HEK293 (cell line): ENCODE results near the gene CLCF1.

Source experiments
- FEZF1 ChIP-seq: fragments of 450-650 bp; formaldehyde crosslinking; IDR thresholded peaks from 2 replicates; pipeline ENCODE4 v1.5.1; 2016; ENCODE audit warnings: missing biosample characterization, missing genetic modification characterization
- GLI2 ChIP-seq: fragments of 450-650 bp; formaldehyde crosslinking; IDR thresholded peaks from 2 replicates; pipeline ENCODE4; 2017; ENCODE audit warnings: missing biosample characterization, missing genetic modification characterization, low read depth, borderline replicate concordance
- GLI4 ChIP-seq: fragments of 450-650 bp; formaldehyde crosslinking; IDR thresholded peaks from 2 replicates; pipeline ENCODE4 v1.5.1; 2016; ENCODE audit warnings: missing biosample characterization, missing genetic modification characterization
- GLIS2 ChIP-seq: fragments of 450-650 bp; formaldehyde crosslinking; IDR thresholded peaks from 2 replicates; pipeline ENCODE4 v1.5.1; 2016; ENCODE audit warnings: missing biosample characterization, missing genetic modification characterization
- KLF8 ChIP-seq: fragments of 450-650 bp; formaldehyde crosslinking; IDR thresholded peaks from 2 replicates; pipeline ENCODE4 v1.5.1; 2016; ENCODE audit warnings: missing biosample characterization, missing genetic modification characterization
- REPIN1 ChIP-seq: fragments of 450-650 bp; formaldehyde crosslinking; IDR thresholded peaks from 2 replicates; pipeline ENCODE4 v1.5.1; 2017; ENCODE audit warnings: missing biosample characterization, missing genetic modification characterization, low read depth
- SALL2 ChIP-seq: fragments of 450-650 bp; formaldehyde crosslinking; IDR thresholded peaks from 2 replicates; pipeline ENCODE4 v1.5.0; 2017; ENCODE audit warnings: missing biosample characterization, mild to moderate bottlenecking, missing genetic modification characterization, borderline replicate concordance
- SP7 ChIP-seq: fragments of 450-650 bp; formaldehyde crosslinking; IDR thresholded peaks from 2 replicates; pipeline ENCODE4 v1.5.1; 2016; ENCODE audit warnings: missing biosample characterization, missing genetic modification characterization
- TCF7L2 ChIP-seq: IDR thresholded peaks from 2 replicates; pipeline ENCODE4 v1.6.1; 2011; ENCODE audit warnings: low read depth, mild to moderate bottlenecking, inconsistent platforms, low read length, moderate library complexity, borderline replicate concordance
- TRIM28 ChIP-seq: IDR thresholded peaks from 2 replicates; pipeline ENCODE4 v1.6.1; 2011; ENCODE audit warnings: low read length, control low read depth, borderline replicate concordance
- ZBTB21 ChIP-seq: fragments of 450-650 bp; formaldehyde crosslinking; IDR thresholded peaks from 2 replicates; pipeline ENCODE4 v1.5.1; 2017; ENCODE audit warnings: missing biosample characterization, missing genetic modification characterization
- ZBTB7A ChIP-seq: fragments of 450-650 bp; formaldehyde crosslinking; IDR thresholded peaks from 2 replicates; pipeline ENCODE4 v1.5.1; 2016; ENCODE audit warnings: low read depth, missing biosample characterization, missing genetic modification characterization
- ZNF132 ChIP-seq: fragments of 450-650 bp; formaldehyde crosslinking; IDR thresholded peaks from 2 replicates; pipeline ENCODE4 v1.5.1; 2017; ENCODE audit warnings: missing biosample characterization, missing genetic modification characterization, borderline replicate concordance
- ZNF184 ChIP-seq: fragments of 450-650 bp; IDR thresholded peaks from 2 replicates; pipeline ENCODE4 v1.5.1; 2018; ENCODE audit warnings: missing biosample characterization, mild to moderate bottlenecking, missing genetic modification characterization
- ZNF221 ChIP-seq: fragments of 450-650 bp; formaldehyde crosslinking; IDR thresholded peaks from 2 replicates; pipeline ENCODE4 v1.5.1; 2017; ENCODE audit warnings: missing biosample characterization, missing genetic modification characterization, borderline replicate concordance
- ZNF248 ChIP-seq: fragments of 450-650 bp; formaldehyde crosslinking; IDR thresholded peaks from 2 replicates; pipeline ENCODE4 v1.5.1; 2017; ENCODE audit warnings: missing biosample characterization, missing genetic modification characterization
- ZNF266 ChIP-seq: fragments of 450-650 bp; formaldehyde crosslinking; IDR thresholded peaks from 2 replicates; pipeline ENCODE4 v1.5.1; 2016; ENCODE audit warnings: missing biosample characterization, missing genetic modification characterization, low read depth
- ZNF302 ChIP-seq: fragments of 450-650 bp; formaldehyde crosslinking; IDR thresholded peaks from 2 replicates; pipeline ENCODE4 v1.5.1; 2016; ENCODE audit warnings: missing biosample characterization, missing genetic modification characterization, low read depth
- ZNF311 ChIP-seq: fragments of 450-650 bp; formaldehyde crosslinking; IDR thresholded peaks from 2 replicates; pipeline ENCODE4 v1.5.1; 2017; ENCODE audit warnings: missing biosample characterization, missing genetic modification characterization, borderline replicate concordance
- ZNF366 ChIP-seq: fragments of 450-650 bp; formaldehyde crosslinking; conservative IDR thresholded peaks from 2 replicates; pipeline ENCODE4 v1.5.1; 2016; ENCODE audit warnings: missing biosample characterization, missing genetic modification characterization
- ZNF394 ChIP-seq: fragments of 450-650 bp; formaldehyde crosslinking; IDR thresholded peaks from 2 replicates; pipeline ENCODE4 v1.5.1; 2016; ENCODE audit warnings: missing biosample characterization, missing genetic modification characterization, mild to moderate bottlenecking, moderate library complexity, borderline replicate concordance
- ZNF433 ChIP-seq: fragments of 450-650 bp; formaldehyde crosslinking; IDR thresholded peaks from 2 replicates; pipeline ENCODE4 v1.5.1; 2016; ENCODE audit warnings: missing biosample characterization, missing genetic modification characterization, low read depth
- ZNF501 ChIP-seq: fragments of 450-650 bp; formaldehyde crosslinking; IDR thresholded peaks from 2 replicates; pipeline ENCODE4 v1.5.1; 2016; ENCODE audit warnings: missing biosample characterization, missing genetic modification characterization
- ZNF530 ChIP-seq: fragments of 450-650 bp; formaldehyde crosslinking; IDR thresholded peaks from 2 replicates; pipeline ENCODE4 v1.5.1; 2016; ENCODE audit warnings: low read depth, missing biosample characterization, missing genetic modification characterization
- ZNF544 ChIP-seq: fragments of 450-650 bp; formaldehyde crosslinking; IDR thresholded peaks from 2 replicates; pipeline ENCODE4 v1.5.0; 2017; ENCODE audit warnings: missing biosample characterization, missing genetic modification characterization
- ZNF560 ChIP-seq: fragments of 450-650 bp; formaldehyde crosslinking; IDR thresholded peaks from 2 replicates; pipeline ENCODE4 v1.5.1; 2017; ENCODE audit warnings: missing biosample characterization, missing genetic modification characterization, borderline replicate concordance
- ZNF600 ChIP-seq: fragments of 450-650 bp; formaldehyde crosslinking; IDR thresholded peaks from 2 replicates; pipeline ENCODE4 v1.5.1; 2016; ENCODE audit warnings: missing biosample characterization, missing genetic modification characterization
- ZNF624 ChIP-seq: fragments of 450-650 bp; formaldehyde crosslinking; IDR thresholded peaks from 2 replicates; pipeline ENCODE4 v1.5.1; 2017; ENCODE audit warnings: missing biosample characterization, missing genetic modification characterization
- ZNF776 ChIP-seq: fragments of 450-650 bp; formaldehyde crosslinking; IDR thresholded peaks from 2 replicates; pipeline ENCODE4 v1.5.0; 2017; ENCODE audit warnings: missing biosample characterization, missing genetic modification characterization, borderline replicate concordance
- ZNF777 ChIP-seq: fragments of 450-650 bp; formaldehyde crosslinking; IDR thresholded peaks from 2 replicates; pipeline ENCODE4 v1.5.1; 2017; ENCODE audit warnings: missing biosample characterization, missing genetic modification characterization, borderline replicate concordance
- ZSCAN16 ChIP-seq: fragments of 450-650 bp; formaldehyde crosslinking; IDR thresholded peaks from 2 replicates; pipeline ENCODE4 v1.5.1; 2016; ENCODE audit warnings: missing biosample characterization, missing genetic modification characterization
- ZSCAN30 ChIP-seq: fragments of 450-650 bp; IDR thresholded peaks from 2 replicates; pipeline ENCODE4 v1.5.1; 2018; ENCODE audit warnings: missing biosample characterization, mild to moderate bottlenecking, missing genetic modification characterization, moderate library complexity
- TF ChIP-seq, protein P1 (sequence below): fragments of 450-650 bp; formaldehyde crosslinking; IDR thresholded peaks from 2 replicates; pipeline ENCODE4 v1.5.1; 2017; ENCODE audit warnings: missing biosample characterization, mild to moderate bottlenecking, missing genetic modification characterization, moderate library complexity
- TF ChIP-seq, protein P2 (sequence below): fragments of 450-650 bp; IDR thresholded peaks from 2 replicates; pipeline ENCODE4 v1.5.1; 2018; ENCODE audit warnings: missing biosample characterization, missing genetic modification characterization
- TF ChIP-seq, protein P3 (sequence below): fragments of 450-650 bp; formaldehyde crosslinking; IDR thresholded peaks from 2 replicates; pipeline ENCODE4 v1.5.1; 2016; ENCODE audit warnings: missing biosample characterization, missing genetic modification characterization
- TF ChIP-seq, protein P4 (sequence below): sonication (generic); formaldehyde crosslinking; IDR thresholded peaks from 2 replicates; pipeline ENCODE4 v1.8.1; 2022; ENCODE audit warnings: mild to moderate bottlenecking, moderate library complexity, missing genetic modification reagents

Gene CLCF1

DNA sequence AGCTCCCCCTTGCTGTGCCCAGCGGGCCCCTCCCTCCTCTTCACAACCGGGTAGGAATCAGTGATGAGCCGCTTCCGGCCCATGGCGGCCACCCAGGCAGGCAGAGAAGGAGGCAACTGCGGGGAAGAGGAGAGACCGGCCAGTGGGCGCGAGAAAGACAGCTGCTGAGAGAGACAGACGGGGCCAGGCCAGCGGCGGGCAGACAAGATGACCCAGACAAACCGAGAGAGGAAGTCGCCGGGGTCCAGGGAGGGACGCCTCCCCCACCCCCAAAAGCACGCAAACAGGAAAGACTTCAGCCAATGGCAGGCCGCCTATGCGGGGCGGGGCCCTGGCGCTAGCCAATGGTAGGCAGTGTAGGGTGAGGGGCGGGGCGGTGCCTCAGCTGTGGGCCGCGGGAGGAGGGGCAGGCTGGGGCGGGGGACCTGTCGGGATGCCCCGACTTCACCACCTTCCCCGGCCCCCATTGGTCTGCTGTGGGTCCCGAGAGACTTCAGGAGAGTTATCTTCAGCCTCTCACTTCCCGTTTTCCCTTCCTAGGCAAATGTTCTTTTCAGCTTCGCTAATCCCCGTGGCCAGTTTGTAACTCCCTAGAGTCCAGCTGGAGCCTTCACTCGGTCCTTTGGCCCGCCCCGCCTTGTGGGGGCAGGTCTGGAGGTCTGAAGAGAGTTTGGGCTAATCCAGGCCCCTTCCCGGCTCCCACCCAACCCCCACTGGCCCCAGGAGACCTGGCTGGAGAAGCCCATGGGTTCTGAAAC, 19.9 kb downstream of the CLCF1 start, which contains the start of gene POLD4 (continued):
- TF ChIP-seq ZNF221 (tag by site-specific recombination) (no peak), ZNF776 (tag by site-specific recombination) (no peak), TCF7L2 (no peak), ZNF248 (tag by site-specific recombination) (no peak), ZNF433 (tag by site-specific recombination) (no peak), GLI4 (tag by site-specific recombination) (no peak), TRIM28 (no peak), ZNF311 (no peak), ZBTB21 (tag by site-specific recombination) (no peak), KLF8 (tag by site-specific recombination) (peak; percentile 86), ZNF530 (tag by site-specific recombination) (no peak), ZNF544 (tag by site-specific recombination) (no peak), ZNF501 (tag by site-specific recombination) (0 out of 2 replicates have a peak, but pooled peaks have one; percentile 15), ZNF132 (tag by site-specific recombination) (no peak), ZSCAN16 (tag by site-specific recombination) (no peak), ZNF302 (tag by site-specific recombination) (no peak), FEZF1 (tag by site-specific recombination) (peak; percentile 40; the same call in 1 of the 2 replicates), ZNF624 (no peak), SALL2 (tag by site-specific recombination) (no peak), SP7 (tag by site-specific recombination) (peak; percentile 33; the same call in 1 of the 2 replicates), ZNF394 (tag by site-specific recombination) (no peak), ZNF560 (tag by site-specific recombination) (no peak), REPIN1 (no peak), ZBTB7A (tag by site-specific recombination) (no peak), ZNF184 (tag by site-specific recombination) (no peak), ZNF600 (no peak), ZNF366 (peak; percentile 81), ZNF777 (tag by site-specific recombination) (no peak), GLIS2 (tag by site-specific recombination) (peak; percentile 95), GLI2 (tag by site-specific recombination) (no peak), ZSCAN30 (no peak), ZNF266 (no peak)
- TF ChIP-seq, protein P1, sequence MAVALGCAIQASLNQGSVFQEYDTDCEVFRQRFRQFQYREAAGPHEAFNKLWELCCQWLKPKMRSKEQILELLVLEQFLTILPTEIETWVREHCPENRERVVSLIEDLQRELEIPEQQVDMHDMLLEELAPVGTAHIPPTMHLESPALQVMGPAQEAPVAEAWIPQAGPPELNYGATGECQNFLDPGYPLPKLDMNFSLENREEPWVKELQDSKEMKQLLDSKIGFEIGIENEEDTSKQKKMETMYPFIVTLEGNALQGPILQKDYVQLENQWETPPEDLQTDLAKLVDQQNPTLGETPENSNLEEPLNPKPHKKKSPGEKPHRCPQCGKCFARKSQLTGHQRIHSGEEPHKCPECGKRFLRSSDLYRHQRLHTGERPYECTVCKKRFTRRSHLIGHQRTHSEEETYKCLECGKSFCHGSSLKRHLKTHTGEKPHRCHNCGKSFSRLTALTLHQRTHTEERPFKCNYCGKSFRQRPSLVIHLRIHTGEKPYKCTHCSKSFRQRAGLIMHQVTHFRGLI (tag by site-specific recombination), result no peak
- TF ChIP-seq, protein P2, sequence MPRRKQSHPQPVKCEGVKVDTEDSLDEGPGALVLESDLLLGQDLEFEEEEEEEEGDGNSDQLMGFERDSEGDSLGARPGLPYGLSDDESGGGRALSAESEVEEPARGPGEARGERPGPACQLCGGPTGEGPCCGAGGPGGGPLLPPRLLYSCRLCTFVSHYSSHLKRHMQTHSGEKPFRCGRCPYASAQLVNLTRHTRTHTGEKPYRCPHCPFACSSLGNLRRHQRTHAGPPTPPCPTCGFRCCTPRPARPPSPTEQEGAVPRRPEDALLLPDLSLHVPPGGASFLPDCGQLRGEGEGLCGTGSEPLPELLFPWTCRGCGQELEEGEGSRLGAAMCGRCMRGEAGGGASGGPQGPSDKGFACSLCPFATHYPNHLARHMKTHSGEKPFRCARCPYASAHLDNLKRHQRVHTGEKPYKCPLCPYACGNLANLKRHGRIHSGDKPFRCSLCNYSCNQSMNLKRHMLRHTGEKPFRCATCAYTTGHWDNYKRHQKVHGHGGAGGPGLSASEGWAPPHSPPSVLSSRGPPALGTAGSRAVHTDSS (tag by site-specific recombination), result peak; percentile 68; the same call in 1 of the 2 replicates
- TF ChIP-seq, protein P3, sequence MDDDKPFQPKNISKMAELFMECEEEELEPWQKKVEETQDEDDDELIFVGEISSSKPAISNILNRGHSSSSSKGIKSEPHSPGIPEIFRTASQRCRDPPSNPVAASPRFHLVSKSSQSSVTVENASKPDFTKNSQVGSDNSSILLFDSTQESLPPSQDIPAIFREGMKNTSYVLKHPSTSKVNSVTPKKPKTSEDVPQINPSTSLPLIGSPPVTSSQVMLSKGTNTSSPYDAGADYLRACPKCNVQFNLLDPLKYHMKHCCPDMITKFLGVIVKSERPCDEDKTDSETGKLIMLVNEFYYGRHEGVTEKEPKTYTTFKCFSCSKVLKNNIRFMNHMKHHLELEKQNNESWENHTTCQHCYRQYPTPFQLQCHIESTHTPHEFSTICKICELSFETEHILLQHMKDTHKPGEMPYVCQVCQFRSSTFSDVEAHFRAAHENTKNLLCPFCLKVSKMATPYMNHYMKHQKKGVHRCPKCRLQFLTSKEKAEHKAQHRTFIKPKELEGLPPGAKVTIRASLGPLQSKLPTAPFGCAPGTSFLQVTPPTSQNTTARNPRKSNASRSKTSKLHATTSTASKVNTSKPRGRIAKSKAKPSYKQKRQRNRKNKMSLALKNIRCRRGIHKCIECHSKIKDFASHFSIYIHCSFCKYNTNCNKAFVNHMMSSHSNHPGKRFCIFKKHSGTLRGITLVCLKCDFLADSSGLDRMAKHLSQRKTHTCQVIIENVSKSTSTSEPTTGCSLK (tag by site-specific recombination), result no peak
- TF ChIP-seq, protein P4, sequence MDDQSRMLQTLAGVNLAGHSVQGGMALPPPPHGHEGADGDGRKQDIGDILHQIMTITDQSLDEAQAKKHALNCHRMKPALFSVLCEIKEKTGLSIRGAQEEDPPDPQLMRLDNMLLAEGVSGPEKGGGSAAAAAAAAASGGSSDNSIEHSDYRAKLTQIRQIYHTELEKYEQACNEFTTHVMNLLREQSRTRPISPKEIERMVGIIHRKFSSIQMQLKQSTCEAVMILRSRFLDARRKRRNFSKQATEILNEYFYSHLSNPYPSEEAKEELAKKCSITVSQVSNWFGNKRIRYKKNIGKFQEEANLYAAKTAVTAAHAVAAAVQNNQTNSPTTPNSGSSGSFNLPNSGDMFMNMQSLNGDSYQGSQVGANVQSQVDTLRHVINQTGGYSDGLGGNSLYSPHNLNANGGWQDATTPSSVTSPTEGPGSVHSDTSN (CRISPR knock-in tag), result no peak
